Measurements from ENCODE around the gene ANP32E.

DNA sequence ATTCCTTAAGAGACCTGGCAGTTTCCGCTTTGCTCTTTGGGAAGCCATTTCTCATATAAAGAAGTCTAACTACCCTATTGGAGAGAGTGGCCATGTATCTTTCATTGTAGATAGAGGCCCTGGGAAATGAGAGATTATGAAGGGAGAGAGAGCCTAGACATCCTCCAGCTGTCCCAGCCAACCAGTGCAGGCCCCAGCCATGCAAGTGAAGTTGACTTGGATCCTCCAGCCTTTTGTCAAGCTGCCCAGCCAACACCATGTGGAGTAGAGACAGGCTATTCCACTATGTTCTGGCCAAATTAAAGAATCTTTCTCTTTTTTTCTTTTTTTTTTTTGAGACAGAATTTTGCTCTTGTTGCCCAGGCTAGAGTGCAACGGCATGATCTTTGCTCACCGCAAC, 7.1 kb upstream of the ANP32E start:
- TF ChIP-seq, protein P1, sequence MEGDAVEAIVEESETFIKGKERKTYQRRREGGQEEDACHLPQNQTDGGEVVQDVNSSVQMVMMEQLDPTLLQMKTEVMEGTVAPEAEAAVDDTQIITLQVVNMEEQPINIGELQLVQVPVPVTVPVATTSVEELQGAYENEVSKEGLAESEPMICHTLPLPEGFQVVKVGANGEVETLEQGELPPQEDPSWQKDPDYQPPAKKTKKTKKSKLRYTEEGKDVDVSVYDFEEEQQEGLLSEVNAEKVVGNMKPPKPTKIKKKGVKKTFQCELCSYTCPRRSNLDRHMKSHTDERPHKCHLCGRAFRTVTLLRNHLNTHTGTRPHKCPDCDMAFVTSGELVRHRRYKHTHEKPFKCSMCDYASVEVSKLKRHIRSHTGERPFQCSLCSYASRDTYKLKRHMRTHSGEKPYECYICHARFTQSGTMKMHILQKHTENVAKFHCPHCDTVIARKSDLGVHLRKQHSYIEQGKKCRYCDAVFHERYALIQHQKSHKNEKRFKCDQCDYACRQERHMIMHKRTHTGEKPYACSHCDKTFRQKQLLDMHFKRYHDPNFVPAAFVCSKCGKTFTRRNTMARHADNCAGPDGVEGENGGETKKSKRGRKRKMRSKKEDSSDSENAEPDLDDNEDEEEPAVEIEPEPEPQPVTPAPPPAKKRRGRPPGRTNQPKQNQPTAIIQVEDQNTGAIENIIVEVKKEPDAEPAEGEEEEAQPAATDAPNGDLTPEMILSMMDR (IDR thresholded peaks at IDR 0.05; ENCODE audit: insufficient read depth, low read length), result no peak
- TF ChIP-seq POLR2AphosphoS5 (IDR thresholded peaks at IDR 0.05; ENCODE audit: low read depth), result no peak
